HEK293 (cell line): ENCODE data around the gene DNAJC3.

ENCODE experiments used
- CTCF ChIA-PET: fragments of 350-600 bp; formaldehyde crosslinking; extraction: SDS; loops from one replicate; lab custom pipeline; 2021; ENCODE audit warnings: antibody characterized with exemption; lab: Yijun Ruan, JAX
- POLR2A ChIA-PET: fragments of 300-600 bp; formaldehyde crosslinking; extraction: SDS; loops from one replicate; lab custom pipeline; 2020; ENCODE audit warnings: antibody characterized with exemption, inconsistent platforms; lab: Yijun Ruan, JAX
- H3K27ac ChIP-seq: fragments of 200-500 bp; sonication (Bioruptor generic); 2 replicates; pipeline ENCODE4 v1.5.1; 2014; ENCODE audit warnings: low read depth, low read length, control low read depth, inconsistent platforms; ENCODE audit errors: extremely low read depth
- H3K36me3 ChIP-seq, 2 experiments: fragments of 200-500 bp in 1 of 2; sonication (Bioruptor generic) in 1 of 2; 1 replicate in 1 of 2; 2 replicates in 1 of 2; pipeline ENCODE4 v1.5.1; 2014 to 2017; ENCODE audit warnings: inconsistent platforms in 2 of 2, low read length in 2 of 2; ENCODE audit not compliant: control insufficient read depth in 2 of 2, insufficient read depth in 1 of 2
- H3K4me1 ChIP-seq: fragments of 200-500 bp; sonication (Bioruptor generic); 2 replicates; pipeline ENCODE4 v1.5.1; 2014; ENCODE audit warnings: mild to moderate bottlenecking, low read length, inconsistent platforms; ENCODE audit not compliant: control insufficient read depth, insufficient read depth
- H3K4me3 ChIP-seq: 2 replicates; pipeline ENCODE4 v1.5.1; 2011; ENCODE audit warnings: low read depth, mild to moderate bottlenecking, control low read depth, low read length, moderate library complexity
- H3K9me3 ChIP-seq: fragments of 200-500 bp; sonication (Bioruptor generic); 2 replicates; pipeline ENCODE4 v1.5.1; 2014; ENCODE audit warnings: low read depth, low read length, inconsistent platforms; ENCODE audit not compliant: control insufficient read depth, insufficient read depth
- BCL11B ChIP-seq: fragments of 450-650 bp; formaldehyde crosslinking; IDR thresholded peaks from 2 replicates; pipeline ENCODE4 v1.5.1; 2016; ENCODE audit warnings: low read depth, missing biosample characterization, missing genetic modification characterization
- EGR2 ChIP-seq: fragments of 450-650 bp; formaldehyde crosslinking; IDR thresholded peaks from 2 replicates; pipeline ENCODE4 v1.5.1; 2016; ENCODE audit warnings: low read depth, missing biosample characterization, missing genetic modification characterization
- OVOL3 ChIP-seq: fragments of 450-650 bp; formaldehyde crosslinking; IDR thresholded peaks from 2 replicates; pipeline ENCODE4 v1.5.1; 2016; ENCODE audit warnings: missing biosample characterization, missing genetic modification characterization
- SP2 ChIP-seq: fragments of 450-650 bp; formaldehyde crosslinking; IDR thresholded peaks from 2 replicates; pipeline ENCODE4 v1.5.1; 2016; ENCODE audit warnings: missing biosample characterization, missing genetic modification characterization
- ZNF132 ChIP-seq: fragments of 450-650 bp; formaldehyde crosslinking; IDR thresholded peaks from 2 replicates; pipeline ENCODE4 v1.5.1; 2017; ENCODE audit warnings: missing biosample characterization, missing genetic modification characterization, borderline replicate concordance
- ZNF138 ChIP-seq: fragments of 450-650 bp; formaldehyde crosslinking; IDR thresholded peaks from 2 replicates; pipeline ENCODE4 v1.5.1; 2016; ENCODE audit warnings: missing biosample characterization, missing genetic modification characterization, borderline replicate concordance
- ZNF155 ChIP-seq: fragments of 450-650 bp; formaldehyde crosslinking; IDR thresholded peaks from 2 replicates; pipeline ENCODE4 v1.5.1; 2016; ENCODE audit warnings: missing biosample characterization, missing genetic modification characterization
- ZNF19 ChIP-seq: fragments of 450-650 bp; formaldehyde crosslinking; IDR thresholded peaks from 2 replicates; pipeline ENCODE4; 2016; ENCODE audit warnings: missing biosample characterization, missing genetic modification characterization, low read depth
- ZNF2 ChIP-seq: fragments of 450-650 bp; formaldehyde crosslinking; IDR thresholded peaks from 2 replicates; pipeline ENCODE4 v1.5.1; 2016; ENCODE audit warnings: missing biosample characterization, missing genetic modification characterization
- ZNF214 ChIP-seq: fragments of 450-650 bp; formaldehyde crosslinking; IDR thresholded peaks from 2 replicates; pipeline ENCODE4 v1.5.1; 2017; ENCODE audit warnings: missing biosample characterization, mild to moderate bottlenecking, missing genetic modification characterization, borderline replicate concordance
- ZNF221 ChIP-seq: fragments of 450-650 bp; formaldehyde crosslinking; IDR thresholded peaks from 2 replicates; pipeline ENCODE4 v1.5.1; 2017; ENCODE audit warnings: missing biosample characterization, missing genetic modification characterization, borderline replicate concordance
- ZNF292 ChIP-seq: fragments of 450-650 bp; formaldehyde crosslinking; IDR thresholded peaks from 2 replicates; pipeline ENCODE4 v1.5.1; 2016; ENCODE audit warnings: low read depth, missing biosample characterization, missing genetic modification characterization, borderline replicate concordance
- ZNF394 ChIP-seq: fragments of 450-650 bp; formaldehyde crosslinking; IDR thresholded peaks from 2 replicates; pipeline ENCODE4 v1.5.1; 2016; ENCODE audit warnings: missing biosample characterization, missing genetic modification characterization, mild to moderate bottlenecking, moderate library complexity, borderline replicate concordance
- ZNF530 ChIP-seq: fragments of 450-650 bp; formaldehyde crosslinking; IDR thresholded peaks from 2 replicates; pipeline ENCODE4 v1.5.1; 2016; ENCODE audit warnings: low read depth, missing biosample characterization, missing genetic modification characterization
- ZNF560 ChIP-seq: fragments of 450-650 bp; formaldehyde crosslinking; IDR thresholded peaks from 2 replicates; pipeline ENCODE4 v1.5.1; 2017; ENCODE audit warnings: missing biosample characterization, missing genetic modification characterization, borderline replicate concordance
- ZNF585B ChIP-seq: fragments of 450-650 bp; formaldehyde crosslinking; IDR thresholded peaks from 2 replicates; pipeline ENCODE4 v1.5.1; 2016; ENCODE audit warnings: missing biosample characterization, missing genetic modification characterization
- ZNF654 ChIP-seq: fragments of 450-650 bp; formaldehyde crosslinking; IDR thresholded peaks from 2 replicates; pipeline ENCODE4 v1.5.1; 2016; ENCODE audit warnings: low read depth, missing biosample characterization, missing genetic modification characterization
- ZNF677 ChIP-seq: fragments of 450-650 bp; IDR thresholded peaks from 2 replicates; pipeline ENCODE4 v1.5.0; 2018; ENCODE audit warnings: missing biosample characterization, mild to moderate bottlenecking, missing genetic modification characterization, moderate library complexity
- TF ChIP-seq, protein P1 (sequence below): fragments of 450-650 bp; formaldehyde crosslinking; IDR thresholded peaks from 2 replicates; pipeline ENCODE4 v1.5.1; 2017; ENCODE audit warnings: missing biosample characterization, missing genetic modification characterization
- TF ChIP-seq, protein P2 (sequence below): fragments of 450-650 bp; formaldehyde crosslinking; IDR thresholded peaks from 2 replicates; pipeline ENCODE4 v1.5.1; 2016; ENCODE audit warnings: missing biosample characterization, missing genetic modification characterization
- TF ChIP-seq, protein P3 (sequence below): fragments of 450-650 bp; formaldehyde crosslinking; IDR thresholded peaks from 2 replicates; pipeline ENCODE4 v1.5.1; 2016; ENCODE audit warnings: missing biosample characterization, missing genetic modification characterization
- TF ChIP-seq, protein P4 (sequence below): fragments of 450-650 bp; formaldehyde crosslinking; IDR thresholded peaks from 2 replicates; pipeline ENCODE4 v1.5.1; 2017; ENCODE audit warnings: missing biosample characterization, missing genetic modification characterization

Gene DNAJC3

DNA sequence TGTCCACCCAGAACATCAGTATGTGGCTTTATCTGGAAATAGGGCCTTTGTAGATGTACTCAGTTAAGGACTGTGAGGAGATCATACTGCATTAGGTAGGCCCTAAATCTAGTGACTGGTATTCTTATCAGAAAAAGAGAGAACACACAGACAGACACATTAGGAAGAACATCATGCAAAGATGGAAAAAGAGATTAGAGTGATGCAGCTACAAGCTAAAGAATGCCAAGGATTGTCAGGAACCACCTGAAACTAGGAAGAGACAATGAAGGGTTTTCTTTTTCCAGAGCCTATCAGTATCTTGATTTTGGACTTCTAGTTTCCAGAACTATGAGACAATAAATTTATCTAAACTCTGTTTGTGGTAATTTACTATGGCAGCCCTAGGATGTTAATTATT is 17.4 kb upstream of the DNAJC3 start:
- POLR2A ChIA-PET = no interaction called here

DNA sequence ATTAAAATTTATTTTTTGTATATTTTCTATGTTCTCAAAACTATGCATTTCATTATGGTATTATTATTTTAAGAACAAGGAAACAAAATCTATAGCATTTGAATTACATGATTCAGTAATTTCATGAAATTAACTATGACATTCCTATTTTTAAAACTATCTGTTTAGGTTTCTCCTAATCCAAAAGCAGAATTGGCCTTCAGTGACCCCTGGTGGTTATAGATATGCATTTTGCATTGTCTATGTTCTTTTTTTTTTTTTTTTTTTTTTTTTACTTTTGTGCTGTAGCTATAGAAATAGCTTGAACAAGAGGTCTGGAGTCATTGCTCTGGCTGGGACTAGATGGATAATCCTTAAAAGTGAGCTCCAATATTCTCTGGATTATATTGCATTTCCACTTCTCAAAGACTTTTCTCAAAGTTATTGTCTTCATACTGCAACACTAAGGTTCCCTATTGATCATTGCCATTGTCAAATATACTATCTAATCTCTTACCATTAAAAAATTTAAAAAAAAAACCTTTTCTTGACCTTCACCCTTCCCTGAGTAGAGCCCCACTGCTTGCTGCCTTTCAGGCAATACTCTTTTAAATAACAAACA is 15.9 kb upstream of the DNAJC3 start:
- TF ChIP-seq ZNF155 = no peak
- TF ChIP-seq, protein P1, sequence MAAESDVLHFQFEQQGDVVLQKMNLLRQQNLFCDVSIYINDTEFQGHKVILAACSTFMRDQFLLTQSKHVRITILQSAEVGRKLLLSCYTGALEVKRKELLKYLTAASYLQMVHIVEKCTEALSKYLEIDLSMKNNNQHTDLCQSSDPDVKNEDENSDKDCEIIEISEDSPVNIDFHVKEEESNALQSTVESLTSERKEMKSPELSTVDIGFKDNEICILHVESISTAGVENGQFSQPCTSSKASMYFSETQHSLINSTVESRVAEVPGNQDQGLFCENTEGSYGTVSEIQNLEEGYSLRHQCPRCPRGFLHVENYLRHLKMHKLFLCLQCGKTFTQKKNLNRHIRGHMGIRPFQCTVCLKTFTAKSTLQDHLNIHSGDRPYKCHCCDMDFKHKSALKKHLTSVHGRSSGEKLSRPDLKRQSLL (tag by site-specific recombination) = no peak
- TF ChIP-seq ZNF19 (tag by site-specific recombination) = no peak
- TF ChIP-seq ZNF530 = no peak
- TF ChIP-seq, protein P2, sequence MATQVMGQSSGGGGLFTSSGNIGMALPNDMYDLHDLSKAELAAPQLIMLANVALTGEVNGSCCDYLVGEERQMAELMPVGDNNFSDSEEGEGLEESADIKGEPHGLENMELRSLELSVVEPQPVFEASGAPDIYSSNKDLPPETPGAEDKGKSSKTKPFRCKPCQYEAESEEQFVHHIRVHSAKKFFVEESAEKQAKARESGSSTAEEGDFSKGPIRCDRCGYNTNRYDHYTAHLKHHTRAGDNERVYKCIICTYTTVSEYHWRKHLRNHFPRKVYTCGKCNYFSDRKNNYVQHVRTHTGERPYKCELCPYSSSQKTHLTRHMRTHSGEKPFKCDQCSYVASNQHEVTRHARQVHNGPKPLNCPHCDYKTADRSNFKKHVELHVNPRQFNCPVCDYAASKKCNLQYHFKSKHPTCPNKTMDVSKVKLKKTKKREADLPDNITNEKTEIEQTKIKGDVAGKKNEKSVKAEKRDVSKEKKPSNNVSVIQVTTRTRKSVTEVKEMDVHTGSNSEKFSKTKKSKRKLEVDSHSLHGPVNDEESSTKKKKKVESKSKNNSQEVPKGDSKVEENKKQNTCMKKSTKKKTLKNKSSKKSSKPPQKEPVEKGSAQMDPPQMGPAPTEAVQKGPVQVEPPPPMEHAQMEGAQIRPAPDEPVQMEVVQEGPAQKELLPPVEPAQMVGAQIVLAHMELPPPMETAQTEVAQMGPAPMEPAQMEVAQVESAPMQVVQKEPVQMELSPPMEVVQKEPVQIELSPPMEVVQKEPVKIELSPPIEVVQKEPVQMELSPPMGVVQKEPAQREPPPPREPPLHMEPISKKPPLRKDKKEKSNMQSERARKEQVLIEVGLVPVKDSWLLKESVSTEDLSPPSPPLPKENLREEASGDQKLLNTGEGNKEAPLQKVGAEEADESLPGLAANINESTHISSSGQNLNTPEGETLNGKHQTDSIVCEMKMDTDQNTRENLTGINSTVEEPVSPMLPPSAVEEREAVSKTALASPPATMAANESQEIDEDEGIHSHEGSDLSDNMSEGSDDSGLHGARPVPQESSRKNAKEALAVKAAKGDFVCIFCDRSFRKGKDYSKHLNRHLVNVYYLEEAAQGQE (tag by site-specific recombination) = no peak
- no peak for TF ChIP-seq ZNF221
- TF ChIP-seq ZNF677 = no peak
- no peak for TF ChIP-seq ZNF2 (tag by site-specific recombination)
- no peak for TF ChIP-seq ZNF292
- no peak for TF ChIP-seq SP2 (tag by site-specific recombination)
- peak; percentile 55 for TF ChIP-seq ZNF654 (tag by site-specific recombination)
- no peak for TF ChIP-seq ZNF138
- TF ChIP-seq ZNF132 (tag by site-specific recombination) = no peak
- TF ChIP-seq, protein P3, sequence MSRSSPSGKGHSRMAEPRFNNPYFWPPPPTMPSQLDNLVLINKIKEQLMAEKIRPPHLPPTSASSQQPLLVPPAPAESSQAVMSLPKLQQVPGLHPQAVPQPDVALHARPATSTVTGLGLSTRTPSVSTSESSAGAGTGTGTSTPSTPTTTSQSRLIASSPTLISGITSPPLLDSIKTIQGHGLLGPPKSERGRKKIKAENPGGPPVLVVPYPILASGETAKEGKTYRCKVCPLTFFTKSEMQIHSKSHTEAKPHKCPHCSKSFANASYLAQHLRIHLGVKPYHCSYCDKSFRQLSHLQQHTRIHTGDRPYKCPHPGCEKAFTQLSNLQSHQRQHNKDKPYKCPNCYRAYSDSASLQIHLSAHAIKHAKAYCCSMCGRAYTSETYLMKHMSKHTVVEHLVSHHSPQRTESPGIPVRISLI (tag by site-specific recombination) = peak; percentile 85
- 0 out of 2 replicates have a peak, but pooled peaks have one; percentile 12 for TF ChIP-seq ZNF394 (tag by site-specific recombination)
- TF ChIP-seq ZNF214 (tag by site-specific recombination) = no peak
- no peaks in the 10 kb centered on the region for H3K9me3 ChIP-seq
- H3K4me3 ChIP-seq = no peak overlapping the region
- no peaks in the 10 kb centered on the region for H3K36me3 ChIP-seq
- no peak overlapping the region for H3K27ac ChIP-seq
- POLR2A ChIA-PET = interaction anchor here (0.6 to 2.2 kb wide), 3 partner anchors 15 to 873 kb away, joined by 4 to 11 read pairs (median 8); partner anchors contain the start of gene DNAJC3
- no peaks in the 10 kb centered on the region for H3K4me1 ChIP-seq
- CTCF ChIA-PET = interaction anchor here (0.7 to 2.0 kb wide), 11 partner anchors 12 to 1356 kb away, joined by 3 to 30 read pairs (median 4); no protein-coding TSS in a partner anchor

More for the DNA sequence above, 17.4 kb upstream of the DNAJC3 start:
- TF ChIP-seq ZNF560 (no peak), OVOL3 (tag by site-specific recombination) (no peak), EGR2 (tag by site-specific recombination) (no peak), ZNF585B (no peak), BCL11B (tag by site-specific recombination) (no peak)
- TF ChIP-seq, protein P4, sequence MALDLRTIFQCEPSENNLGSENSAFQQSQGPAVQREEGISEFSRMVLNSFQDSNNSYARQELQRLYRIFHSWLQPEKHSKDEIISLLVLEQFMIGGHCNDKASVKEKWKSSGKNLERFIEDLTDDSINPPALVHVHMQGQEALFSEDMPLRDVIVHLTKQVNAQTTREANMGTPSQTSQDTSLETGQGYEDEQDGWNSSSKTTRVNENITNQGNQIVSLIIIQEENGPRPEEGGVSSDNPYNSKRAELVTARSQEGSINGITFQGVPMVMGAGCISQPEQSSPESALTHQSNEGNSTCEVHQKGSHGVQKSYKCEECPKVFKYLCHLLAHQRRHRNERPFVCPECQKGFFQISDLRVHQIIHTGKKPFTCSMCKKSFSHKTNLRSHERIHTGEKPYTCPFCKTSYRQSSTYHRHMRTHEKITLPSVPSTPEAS = no peak
- no peaks in the 10 kb centered on the region for H3K36me3 ChIP-seq
- H3K4me3 ChIP-seq = no peak overlapping the region
- no peaks in the 10 kb centered on the region for H3K4me1 ChIP-seq
- no peaks in the 10 kb centered on the region for H3K9me3 ChIP-seq
- H3K27ac ChIP-seq = no peak overlapping the region
- CTCF ChIA-PET = interaction anchor here (0.5 to 2.0 kb wide), 4 partner anchors 35 to 174 kb away, joined by 3 to 30 read pairs (median 6); no protein-coding TSS in a partner anchor
